Ovary (tissue), 9 donors: ENCODE measurements around the gene GNAT3. TPM values are rescaled to one million over a fixed set of nuclear protein-coding genes. Genes with fewer than 3 reads are reported as not detected.

Experiments
- DNase-seq, 5 donors: peaks; one replicate each; pipeline ENCODE4 v3.0.0-alpha.2; 2019 to 2020
- H3K27ac ChIP-seq, 2 donors: fragments of 200-600 bp; one replicate each; pipeline versions ENCODE4 v1.5.1 to v1.8.0; 2019 to 2022
- H3K27me3 ChIP-seq: fragments of 200-600 bp; one replicate; pipeline ENCODE4 v1.8.0; 2022
- H3K36me3 ChIP-seq: fragments of 200-600 bp; sonication (generic); one replicate; pipeline ENCODE4 v1.5.1; 2019
- H3K4me1 ChIP-seq: one replicate; pipeline ENCODE4 v1.8.1; 2013; ENCODE audit warnings: mild to moderate bottlenecking, moderate library complexity; ENCODE audit not compliant: insufficient read depth
- H3K4me3 ChIP-seq: fragments of 200-600 bp; sonication (generic); one replicate; pipeline ENCODE4 v1.5.1; 2017
- H3K9me3 ChIP-seq, 2 donors: fragments of 200-600 bp in 1 of 2; sonication (generic) in 1 of 2; one replicate each; pipeline versions ENCODE4 v1.5.1 to v1.8.1; 2013 to 2019; ENCODE audit warnings: mild to moderate bottlenecking in 1 of 2, moderate library complexity in 1 of 2
- CTCF ChIP-seq, 3 donors: fragments of 450-650 bp in 2 of 3; fragments of 200-600 bp in 1 of 3; IDR thresholded peaks; one replicate each; pipeline versions ENCODE4 v1.5.1 to v1.8.0; 2016 to 2022; ENCODE audit warnings: antibody characterized with exemption in 3 of 3, mild to moderate bottlenecking in 1 of 3
- EP300 ChIP-seq: sonication (generic); formaldehyde crosslinking; IDR thresholded peaks from one replicate; pipeline ENCODE4 v1.6.1; 2017; ENCODE audit warnings: antibody characterized with exemption
- POLR2A ChIP-seq: fragments of 450-650 bp; IDR thresholded peaks from one replicate; pipeline ENCODE4 v1.6.1; 2017; ENCODE audit warnings: antibody characterized with exemption, mild to moderate bottlenecking, moderate library complexity
- WGBS, 3 donors: extraction: QIAGEN DNeasy Blood & Tissue Kit in 1 of 3; methylation state at CpG; one replicate each; pipeline versions ENCODE4 v1.1.5 to v1.1.7; 2013 to 2017; 5-methylcytosine and 5-hydroxymethylcytosine counted together
- intact Hi-C, 4 donors: fragments of 100-400 bp; cut with DNase I; formaldehyde crosslinking; loops; one replicate each; pipeline versions ENCODE4 v1.11.0 to v1.15.1; 2022 to 2023
- polyA plus RNA-seq, 2 donors: library from polyadenylated mRNA; stranded (reverse); fragments of 200-250 nt in 1 of 2; fragments of 350-450 nt in 1 of 2; fragmentation: Illumina TruSeq in 1 of 2; extraction: RNeasy Lipid Tissue Mini Kit (QIAGEN cat#74804) in 1 of 2; gene quantifications; one replicate each; pipeline ENCODE4 v1.2.3, GENCODE V29; 2013 to 2014
- total RNA-seq, 7 donors: library from RNA; depleted of rRNA in 2 of 7; stranded (reverse); fragments of >200 nt in 2 of 7; fragmentation: NEBNext Ultra II Directional in 3 of 7; extraction: Animal tissue kit (Norgen Biotek cat#: 25700) in 3 of 7; gene quantifications; one replicate each; pipeline versions ENCODE4 v1.1.0 to v1.2.4, GENCODE V29; 2016 to 2023
- donor health status: DM: no; HTN: no; CAD: no; lungs with moderate emphysema.
- donor health status: DM: no; HTN: no; CAD: no.
- donor health status: Bipolar disorder and iron deficiency.
- donor health status: DM: yes; HTN: yes; CAD: no.
- donor health status: DM: no; HTN: no; CAD: no.
- donor health status: DM: yes; HTN: yes; CAD: no.

The GNAT3 gene
- total and polyA plus RNA-seq, 9 donors, result not detected

- intact Hi-C loops, result no loop called here
- H3K27ac ChIP-seq, result no peak overlapping the region
- TF ChIP-seq EP300 (no peak), POLR2A (no peak)
- no peaks in the 10 kb centered on the region for H3K9me3 ChIP-seq
- H3K36me3 ChIP-seq, result no peaks in the 10 kb centered on the region
- no peaks in the 10 kb centered on the region for H3K27me3 ChIP-seq
- no peak overlapping the region for H3K4me3 ChIP-seq
- no peaks in the 10 kb centered on the region for H3K4me1 ChIP-seq
- DNase-seq, result no peak
Observed at GRCh38 chr7:80464211-80464610, 47.7 kb downstream of the GNAT3 start.

- Histone ChIP-seq H3K4me1 (no peaks in the 10 kb centered on the region), H3K27me3 (no peaks in the 10 kb centered on the region), H3K4me3 (no peak overlapping the region), H3K9me3 (no peaks in the 10 kb centered on the region), H3K36me3 (no peaks in the 10 kb centered on the region), H3K27ac (no peak overlapping the region)
- TF ChIP-seq POLR2A (no peak), CTCF (IDR thresholded peaks at IDR 0.05) (no peak), EP300 (no peak)
- no peak for DNase-seq
- WGBS, 3 donors, result 64 to 70% (median 65%) methylated on average over 4 of the region's 4 CpGs
- intact Hi-C loops, result no loop called here
Observed at GRCh38 chr7:80463272-80463920, 48.5 kb downstream of the GNAT3 start.

- Histone ChIP-seq H3K27ac (no peak overlapping the region), H3K36me3 (no peaks in the 10 kb centered on the region), H3K27me3 (no peaks in the 10 kb centered on the region), H3K4me3 (no peak overlapping the region), H3K9me3 (no peaks in the 10 kb centered on the region), H3K4me1 (no peaks in the 10 kb centered on the region)
- TF ChIP-seq EP300 (no peak), POLR2A (no peak), CTCF (IDR thresholded peaks at IDR 0.05) (no peak)
- intact Hi-C loops, result no loop called here
- WGBS, 3 donors, result 98 to 100% (median 99%) methylated on average over 1 of the region's 1 CpG
- no peak for DNase-seq
Observed at GRCh38 chr7:80460857-80461256, 51.0 kb downstream of the GNAT3 start.

- Histone ChIP-seq H3K9me3 (no peaks in the 10 kb centered on the region), H3K4me3 (no peak overlapping the region), H3K4me1 (no peaks in the 10 kb centered on the region), H3K36me3 (no peaks in the 10 kb centered on the region), H3K27ac (no peak overlapping the region), H3K27me3 (no peaks in the 10 kb centered on the region)
- intact Hi-C loops, result loop anchor here in 1 of 4 donors (10.0 kb wide), 1 partner anchor 55 kb away; the partner anchor contains the start of gene GNAT3
- TF ChIP-seq POLR2A (no peak), EP300 (no peak)
- no peak for DNase-seq
- 80 to 91% (median 90%) methylated on average over 4 of the region's 4 CpGs for WGBS, 3 donors
Observed at GRCh38 chr7:80459776-80460510, 51.9 kb downstream of the GNAT3 start.

- no peak for DNase-seq
- Histone ChIP-seq H3K36me3 (no peaks in the 10 kb centered on the region), H3K27me3 (no peaks in the 10 kb centered on the region), H3K9me3 (no peaks in the 10 kb centered on the region), H3K4me3 (no peak overlapping the region), H3K4me1 (no peaks in the 10 kb centered on the region), H3K27ac (no peak overlapping the region)
- 60 to 76% (median 70%) methylated on average over 6 of the region's 6 CpGs for WGBS, 3 donors
- intact Hi-C loops, result loop anchor here in 1 of 4 donors (10.0 kb wide), 1 partner anchor 56 kb away; the partner anchor contains the start of gene GNAT3
- TF ChIP-seq EP300 (no peak), POLR2A (no peak), CTCF (IDR thresholded peaks at IDR 0.05) (no peak)
Observed at GRCh38 chr7:80458822-80459725, 52.8 kb downstream of the GNAT3 start.
